ENCODE data around the gene CELF4.

Gene CELF4

DNA sequence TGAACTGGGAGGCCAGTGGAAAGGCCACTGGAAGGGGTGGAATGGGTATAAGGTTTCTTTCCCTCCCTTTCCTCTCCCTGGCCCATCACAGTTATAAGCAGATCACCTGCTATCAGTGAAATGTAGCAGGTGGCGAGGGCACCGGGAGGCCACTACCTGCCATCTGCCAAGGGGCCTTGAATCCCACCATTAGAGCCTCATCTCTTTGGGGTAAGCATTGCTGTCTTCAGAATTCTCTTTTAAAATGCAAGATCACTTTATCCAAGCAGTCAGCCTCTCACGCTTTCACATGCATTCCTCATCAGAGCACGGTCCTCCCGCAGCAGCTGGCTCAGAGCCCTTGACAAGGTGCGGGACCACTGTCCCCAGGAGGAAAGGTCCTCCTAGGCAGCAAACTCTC lies 268.5 kb downstream of the CELF4 start:
- TF ChIP-seq, protein P1, sequence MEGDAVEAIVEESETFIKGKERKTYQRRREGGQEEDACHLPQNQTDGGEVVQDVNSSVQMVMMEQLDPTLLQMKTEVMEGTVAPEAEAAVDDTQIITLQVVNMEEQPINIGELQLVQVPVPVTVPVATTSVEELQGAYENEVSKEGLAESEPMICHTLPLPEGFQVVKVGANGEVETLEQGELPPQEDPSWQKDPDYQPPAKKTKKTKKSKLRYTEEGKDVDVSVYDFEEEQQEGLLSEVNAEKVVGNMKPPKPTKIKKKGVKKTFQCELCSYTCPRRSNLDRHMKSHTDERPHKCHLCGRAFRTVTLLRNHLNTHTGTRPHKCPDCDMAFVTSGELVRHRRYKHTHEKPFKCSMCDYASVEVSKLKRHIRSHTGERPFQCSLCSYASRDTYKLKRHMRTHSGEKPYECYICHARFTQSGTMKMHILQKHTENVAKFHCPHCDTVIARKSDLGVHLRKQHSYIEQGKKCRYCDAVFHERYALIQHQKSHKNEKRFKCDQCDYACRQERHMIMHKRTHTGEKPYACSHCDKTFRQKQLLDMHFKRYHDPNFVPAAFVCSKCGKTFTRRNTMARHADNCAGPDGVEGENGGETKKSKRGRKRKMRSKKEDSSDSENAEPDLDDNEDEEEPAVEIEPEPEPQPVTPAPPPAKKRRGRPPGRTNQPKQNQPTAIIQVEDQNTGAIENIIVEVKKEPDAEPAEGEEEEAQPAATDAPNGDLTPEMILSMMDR (conservative IDR thresholded peaks at IDR 0.05), result no peak
- no peak for TF ChIP-seq ZFX (IDR thresholded peaks at IDR 0.05)
- no peak overlapping the region for H3K27ac ChIP-seq

DNA sequence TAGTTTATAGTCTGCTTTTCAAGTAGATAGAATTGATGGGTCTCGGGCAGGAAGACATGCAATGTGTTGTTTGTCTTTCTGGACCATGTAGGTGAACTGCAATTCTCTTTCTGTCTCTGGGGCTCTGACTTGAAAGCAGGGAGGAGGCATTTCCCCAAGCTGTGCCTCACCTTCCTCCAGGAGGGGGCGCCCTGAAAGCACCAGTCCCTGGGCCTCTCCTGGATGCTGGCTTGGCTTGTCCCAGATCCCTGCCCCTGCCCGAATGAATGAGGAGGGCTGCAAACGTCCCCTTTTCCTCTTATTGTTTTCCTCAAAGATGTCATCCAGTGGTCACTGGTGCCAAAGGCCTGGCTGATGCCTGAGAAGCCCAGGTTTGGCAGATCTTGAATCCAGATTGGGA lies 270.6 kb downstream of the CELF4 start:
- TF ChIP-seq, protein P1 (conservative IDR thresholded peaks at IDR 0.05), result no peak; the same call in 1 of the 2 replicates
- no peak for TF ChIP-seq ZFX (IDR thresholded peaks at IDR 0.05)
- no peak overlapping the region for H3K27ac ChIP-seq

DNA sequence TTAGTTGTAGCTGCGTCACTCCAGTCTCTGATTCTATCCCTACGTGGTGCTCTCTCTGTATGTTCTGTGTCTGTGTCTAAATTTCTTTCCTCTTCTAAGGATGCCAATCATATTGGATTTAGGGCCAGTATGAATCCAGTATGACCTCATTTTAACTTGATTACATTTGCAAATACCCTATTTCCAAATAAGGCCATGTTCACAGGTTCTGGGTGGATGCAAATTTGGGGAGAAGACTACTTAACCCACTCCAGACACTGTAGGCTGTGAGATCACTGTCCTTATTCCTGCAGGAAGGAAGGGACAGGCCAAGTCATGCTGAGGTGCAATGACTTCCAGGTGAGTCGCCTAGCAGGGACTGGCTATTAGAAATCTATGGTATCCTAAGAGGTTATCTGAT lies 272.2 kb downstream of the CELF4 start:
- H3K27ac ChIP-seq, result no peak overlapping the region
- no peak for TF ChIP-seq ZFX (IDR thresholded peaks at IDR 0.05)
- TF ChIP-seq, protein P1 (conservative IDR thresholded peaks at IDR 0.05), result no peak

DNA sequence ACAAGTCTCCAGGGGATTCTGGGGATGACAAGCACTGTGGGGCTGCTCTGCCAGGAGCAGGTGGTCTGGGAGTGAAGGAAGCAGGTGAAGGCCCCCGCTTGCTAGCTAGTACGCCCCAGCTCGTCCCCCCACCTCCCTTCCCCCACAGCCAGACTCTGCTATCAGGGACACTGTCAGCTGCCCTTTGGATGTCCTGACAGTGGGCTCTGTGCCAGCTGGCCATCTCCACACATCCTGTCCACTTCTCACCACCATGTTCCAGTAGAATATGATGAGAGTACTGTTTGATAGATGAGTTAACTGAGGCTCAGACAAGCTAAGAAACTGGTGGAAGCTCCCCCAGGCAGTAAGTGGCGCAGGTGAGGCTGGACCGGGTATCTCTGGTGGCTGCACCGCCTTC lies 276.2 kb downstream of the CELF4 start:
- H3K27ac ChIP-seq, result no peak overlapping the region
- no peak for TF ChIP-seq ZFX (IDR thresholded peaks at IDR 0.05)
- TF ChIP-seq, protein P1 (conservative IDR thresholded peaks at IDR 0.05), result no peak

DNA sequence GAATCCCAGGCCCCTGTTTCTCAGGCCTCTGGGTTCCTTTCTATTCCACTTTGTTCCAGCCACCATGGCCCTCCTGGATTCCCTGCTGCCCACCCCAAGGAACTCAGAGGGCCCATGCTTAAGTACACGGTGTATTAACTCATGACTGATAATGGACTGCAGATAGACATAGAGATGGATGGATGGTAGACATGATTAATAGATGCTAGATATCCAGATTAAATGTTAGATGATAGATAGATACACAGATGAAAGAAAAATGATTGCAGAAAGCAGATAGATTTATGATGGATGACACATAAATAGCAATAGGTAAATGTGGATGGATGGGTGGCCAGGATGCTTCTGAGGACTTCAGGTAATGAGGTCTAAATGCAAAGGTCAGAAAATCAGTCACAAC lies 278.0 kb downstream of the CELF4 start:
- H3K27ac ChIP-seq, result no peak overlapping the region
- TF ChIP-seq, protein P1 (conservative IDR thresholded peaks at IDR 0.05), result no peak
- no peak for TF ChIP-seq ZFX (IDR thresholded peaks at IDR 0.05)

DNA sequence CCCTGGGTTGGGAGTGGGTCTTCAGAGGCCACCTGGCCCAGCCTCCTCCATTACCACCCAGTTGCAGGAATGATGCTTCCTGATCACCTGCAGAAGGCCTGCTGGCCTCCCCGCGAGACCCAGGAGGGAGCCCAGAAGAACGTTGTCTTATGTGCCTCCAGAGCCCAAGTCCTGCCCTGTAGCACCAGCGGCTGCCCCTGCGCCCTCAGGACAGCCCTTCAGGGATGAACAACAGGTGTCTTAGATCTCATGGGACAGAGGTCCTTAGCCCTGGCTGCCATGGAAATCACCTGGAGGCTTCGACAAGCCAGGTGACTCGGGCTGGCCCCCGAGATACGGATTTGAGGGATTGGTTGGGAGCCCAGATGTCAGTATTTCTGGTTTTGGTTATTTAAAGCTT lies 278.8 kb downstream of the CELF4 start:
- TF ChIP-seq ZFX (IDR thresholded peaks at IDR 0.05), result no peak
- TF ChIP-seq, protein P1 (conservative IDR thresholded peaks at IDR 0.05), result no peak
- H3K27ac ChIP-seq, result no peak overlapping the region

DNA sequence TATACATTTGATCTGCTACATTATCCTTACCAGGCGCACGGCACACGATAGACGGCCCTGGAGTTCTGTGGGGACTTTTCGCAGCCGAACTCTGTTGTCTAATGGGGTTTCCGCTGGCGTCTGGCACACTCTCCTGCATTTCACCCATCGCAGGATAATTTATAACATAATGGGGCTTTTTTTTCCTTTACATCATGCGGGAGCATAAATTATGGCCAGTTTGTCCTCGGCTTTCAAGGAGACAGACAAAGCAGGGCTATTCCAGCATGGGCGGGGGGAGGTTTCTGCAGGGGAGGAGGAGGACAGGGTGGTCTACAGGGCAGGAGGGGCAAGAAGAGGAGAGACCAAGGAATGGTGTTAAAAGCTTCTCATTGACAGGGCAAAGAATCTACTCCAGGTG lies 279.8 kb downstream of the CELF4 start:
- no peak for TF ChIP-seq ZFX (IDR thresholded peaks at IDR 0.05)
- TF ChIP-seq, protein P1 (conservative IDR thresholded peaks at IDR 0.05), result no peak
- H3K27ac ChIP-seq, result no peak overlapping the region

Measured in C4-2B (cell line).